Large intestine (tissue), 3 donors: ENCODE data around the gene KDM4B. TPM values are rescaled to one million over a fixed set of nuclear protein-coding genes. Genes with fewer than 3 reads are reported as not detected.

Source experiments
- DNase-seq, 2 donors: peaks; one replicate each; pipeline versions ENCODE4 v3.0.0 to v3.0.0-alpha.2; 2013
- H3K27ac ChIP-seq: one replicate; pipeline ENCODE4 v1.5.1; 2013; ENCODE audit warnings: low read length
- H3K27me3 ChIP-seq: 2 replicates; pipeline ENCODE4 v1.6.1; 2013; ENCODE audit warnings: low read length; ENCODE audit not compliant: control insufficient read depth, insufficient read depth
- H3K36me3 ChIP-seq: 2 replicates; pipeline ENCODE4 v1.6.1; 2013; ENCODE audit warnings: low read length; ENCODE audit not compliant: control insufficient read depth, insufficient read depth
- H3K4me1 ChIP-seq: one replicate; pipeline ENCODE4 v1.6.1; 2013; ENCODE audit warnings: low read length; ENCODE audit not compliant: control insufficient read depth, insufficient read depth
- H3K4me3 ChIP-seq: one replicate; pipeline ENCODE4 v1.5.1; 2013; ENCODE audit warnings: low read length
- H3K9me3 ChIP-seq: one replicate; pipeline ENCODE4 v1.6.1; 2013; ENCODE audit warnings: mild to moderate bottlenecking, low read depth, low read length, moderate library complexity; ENCODE audit not compliant: control insufficient read depth
- WGBS: methylation state at CpG from one replicate; pipeline ENCODE4 v1.1.5; 2013; ENCODE audit warnings: low lambda C conversion rate; ENCODE audit not compliant: insufficient coverage; 5-methylcytosine and 5-hydroxymethylcytosine counted together
- polyA plus RNA-seq: library from polyadenylated mRNA; unstranded; fragments of 120-200 nt; gene quantifications from one replicate; pipeline ENCODE4 v1.2.1, GENCODE V29; 2013

The KDM4B gene
- polyA plus RNA-seq, 1 donor: 13.7 TPM

DNA sequence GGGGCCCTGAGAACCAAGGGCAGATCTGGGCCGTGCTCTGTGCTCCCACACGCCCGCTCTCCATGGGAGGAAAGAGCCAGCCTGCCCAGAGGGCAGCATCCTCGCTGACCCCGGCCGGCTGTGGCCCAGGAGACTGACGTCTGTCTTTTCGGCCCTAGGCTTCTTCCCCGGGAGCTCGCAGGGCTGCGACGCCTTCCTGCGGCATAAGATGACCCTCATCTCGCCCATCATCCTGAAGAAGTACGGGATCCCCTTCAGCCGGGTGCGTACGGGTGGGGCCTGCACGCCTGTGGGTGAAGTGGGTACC is 108.2 kb downstream of the KDM4B start:
- H3K36me3 ChIP-seq: peaks cover 54% of the 10 kb centered on the region
- no peak for DNase-seq
- no CpG with 5 or more reads among the region's 19 CpGs for WGBS

DNA sequence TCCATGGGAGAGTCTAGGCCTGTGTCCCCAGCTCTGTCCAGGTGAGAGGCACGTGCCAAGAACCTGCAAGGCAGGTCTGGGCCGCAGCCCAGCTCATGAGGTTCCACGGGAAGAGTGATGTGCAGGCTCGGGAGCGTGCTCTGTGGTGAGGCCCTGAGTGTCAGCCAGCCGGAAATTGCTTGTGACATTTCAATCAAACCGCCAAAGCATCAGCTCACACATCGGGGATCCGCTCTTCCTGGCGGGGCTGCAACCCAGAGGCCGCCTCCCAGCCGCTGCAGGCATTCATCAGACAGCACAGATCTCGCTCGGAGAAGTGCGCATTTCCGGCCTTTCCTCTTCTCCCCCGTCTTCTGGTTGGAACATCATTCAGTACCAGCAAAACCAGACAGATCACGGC is 109.3 kb downstream of the KDM4B start:
- H3K4me1 ChIP-seq: no peaks in the 10 kb centered on the region
- H3K4me3 ChIP-seq: no peak overlapping the region
- no peak overlapping the region for H3K27ac ChIP-seq
- H3K36me3 ChIP-seq: peaks cover 60% of the 10 kb centered on the region
- no peaks in the 10 kb centered on the region for H3K9me3 ChIP-seq
- no peaks in the 10 kb centered on the region for H3K27me3 ChIP-seq
- whole genome bisulfite sequencing: no CpG with 5 or more reads among the region's 18 CpGs
- no peak for DNase-seq

More for the DNA sequence above, 108.2 kb downstream of the KDM4B start:
- Histone ChIP-seq H3K9me3 (no peaks in the 10 kb centered on the region), H3K27me3 (no peaks in the 10 kb centered on the region), H3K4me3 (no peak overlapping the region), H3K27ac (no peak overlapping the region), H3K4me1 (no peaks in the 10 kb centered on the region)

DNA sequence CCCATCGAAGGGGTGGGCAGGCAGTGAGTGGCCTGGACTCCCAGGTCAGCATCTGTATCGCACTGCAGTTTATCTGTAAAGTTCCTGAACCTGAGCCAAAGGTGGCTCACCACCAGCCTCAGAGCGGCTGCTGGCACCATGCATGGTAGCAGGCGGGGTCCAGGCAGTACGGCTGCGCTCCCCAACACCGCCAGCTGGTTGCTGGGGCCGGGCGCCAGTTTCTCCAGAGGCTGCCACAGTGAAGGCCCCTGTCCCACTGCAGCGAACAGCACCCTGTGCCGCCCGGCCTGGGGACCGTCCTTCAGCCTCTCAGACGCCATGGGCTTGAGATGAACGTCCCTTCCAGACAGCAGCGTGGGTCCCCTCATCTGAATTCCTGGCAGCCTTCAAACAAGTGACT is 109.8 kb downstream of the KDM4B start:
- Histone ChIP-seq H3K36me3 (peaks cover 59% of the 10 kb centered on the region), H3K9me3 (no peaks in the 10 kb centered on the region), H3K27ac (no peak overlapping the region), H3K27me3 (no peaks in the 10 kb centered on the region), H3K4me3 (no peak overlapping the region), H3K4me1 (no peaks in the 10 kb centered on the region)
- WGBS: no CpG with 5 or more reads among the region's 16 CpGs
- no peak for DNase-seq

DNA sequence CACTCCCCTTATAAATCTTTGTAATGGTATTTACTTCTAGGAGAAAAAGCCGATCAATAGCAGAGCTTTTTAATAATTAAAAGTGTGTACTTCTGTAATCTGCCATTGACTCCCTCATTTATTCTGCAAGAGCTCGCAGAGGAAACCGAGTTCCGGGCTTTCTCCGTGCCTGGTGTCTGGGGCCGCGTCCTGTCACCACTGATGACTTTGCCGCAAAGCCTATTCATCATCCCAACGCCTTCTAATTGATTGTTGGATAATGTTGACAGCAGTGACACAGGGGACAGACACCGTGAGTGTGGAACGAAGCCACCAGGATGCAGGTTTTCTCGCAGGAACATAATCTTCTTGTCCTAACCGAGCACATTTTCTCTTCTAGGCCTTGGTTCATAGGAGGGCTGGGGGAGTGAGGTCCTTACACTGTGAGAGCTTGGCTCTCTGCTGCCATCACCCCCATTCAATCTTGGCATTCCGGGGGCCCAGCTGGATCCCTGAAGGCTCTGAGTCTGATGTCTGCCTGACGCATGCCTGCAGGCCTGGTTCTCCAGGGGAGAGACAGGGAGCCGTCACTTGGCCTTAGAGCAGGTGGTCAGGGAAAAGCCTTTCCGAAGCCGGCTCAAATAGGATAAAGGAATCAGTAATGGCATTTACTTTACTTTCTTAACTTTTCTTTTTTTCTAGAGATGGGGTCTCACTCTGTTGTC is 110.3 kb downstream of the KDM4B start:
- Histone ChIP-seq H3K27me3 (no peaks in the 10 kb centered on the region), H3K4me3 (no peak overlapping the region), H3K36me3 (peaks cover 57% of the 10 kb centered on the region), H3K27ac (no peak overlapping the region), H3K4me1 (no peaks in the 10 kb centered on the region), H3K9me3 (no peaks in the 10 kb centered on the region)
- no CpG with 5 or more reads among the region's 18 CpGs for WGBS
- DNase-seq: no peak

DNA sequence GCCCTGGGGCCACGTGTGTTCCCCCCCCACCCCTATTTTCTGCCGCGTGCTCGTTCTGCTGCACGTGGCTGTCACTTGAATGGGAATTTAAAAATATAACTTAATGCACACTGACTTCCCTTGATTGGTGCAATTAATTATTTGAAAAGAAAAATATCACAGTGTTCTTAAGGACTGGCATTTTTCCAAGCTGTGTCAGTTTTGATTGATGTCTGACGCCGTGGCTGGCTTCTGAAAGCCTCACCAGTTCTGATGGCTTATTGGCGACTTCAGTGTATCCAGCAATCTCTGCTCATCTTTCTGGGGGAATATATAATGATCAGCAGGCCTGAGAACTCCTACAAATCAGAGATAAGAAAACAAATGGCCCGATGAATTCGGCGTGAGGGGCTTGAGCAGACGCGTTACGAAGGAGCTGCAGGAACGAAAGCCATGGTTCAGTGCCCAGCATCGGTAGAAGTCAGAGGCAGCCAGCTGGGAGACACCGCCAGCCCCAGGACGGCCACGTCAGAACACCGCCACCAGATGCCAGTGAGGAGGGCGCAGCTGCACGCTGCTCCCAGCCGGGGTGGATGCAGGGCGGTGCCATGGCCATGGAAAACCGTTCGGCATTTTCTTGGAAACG is 111.2 kb downstream of the KDM4B start:
- H3K4me3 ChIP-seq: no peak overlapping the region
- no peak overlapping the region for H3K27ac ChIP-seq
- WGBS: 90% methylated on average over 2 of the region's 27 CpGs
- peaks cover 56% of the 10 kb centered on the region for H3K36me3 ChIP-seq
- no peaks in the 10 kb centered on the region for H3K27me3 ChIP-seq
- no peaks in the 10 kb centered on the region for H3K4me1 ChIP-seq
- H3K9me3 ChIP-seq: no peaks in the 10 kb centered on the region
- no peak for DNase-seq

DNA sequence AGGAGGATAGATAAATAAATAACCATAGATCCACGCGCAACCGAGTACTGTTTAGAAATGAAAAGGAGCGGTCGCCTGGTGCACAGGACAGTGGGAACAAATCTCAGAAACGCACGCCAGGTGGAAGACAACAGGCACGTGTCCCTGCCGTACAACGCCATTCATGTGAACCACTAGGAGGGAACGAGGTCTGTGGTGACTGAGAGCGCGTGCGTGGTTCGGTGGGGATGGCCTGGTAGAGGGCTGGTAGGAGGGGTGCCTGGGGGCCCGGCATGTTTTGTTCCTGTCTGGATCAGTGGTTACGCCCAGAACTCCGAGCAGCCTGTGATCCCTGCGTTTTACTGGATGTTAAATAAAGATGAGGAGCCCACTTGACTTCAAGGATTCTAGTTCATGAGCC is 111.9 kb downstream of the KDM4B start:
- H3K4me3 ChIP-seq: no peak overlapping the region
- no peaks in the 10 kb centered on the region for H3K9me3 ChIP-seq
- 88% methylated on average over 6 of the region's 19 CpGs for WGBS
- H3K27ac ChIP-seq: no peak overlapping the region
- no peaks in the 10 kb centered on the region for H3K27me3 ChIP-seq
- peaks cover 56% of the 10 kb centered on the region for H3K36me3 ChIP-seq
- no peak for DNase-seq
- H3K4me1 ChIP-seq: no peaks in the 10 kb centered on the region

DNA sequence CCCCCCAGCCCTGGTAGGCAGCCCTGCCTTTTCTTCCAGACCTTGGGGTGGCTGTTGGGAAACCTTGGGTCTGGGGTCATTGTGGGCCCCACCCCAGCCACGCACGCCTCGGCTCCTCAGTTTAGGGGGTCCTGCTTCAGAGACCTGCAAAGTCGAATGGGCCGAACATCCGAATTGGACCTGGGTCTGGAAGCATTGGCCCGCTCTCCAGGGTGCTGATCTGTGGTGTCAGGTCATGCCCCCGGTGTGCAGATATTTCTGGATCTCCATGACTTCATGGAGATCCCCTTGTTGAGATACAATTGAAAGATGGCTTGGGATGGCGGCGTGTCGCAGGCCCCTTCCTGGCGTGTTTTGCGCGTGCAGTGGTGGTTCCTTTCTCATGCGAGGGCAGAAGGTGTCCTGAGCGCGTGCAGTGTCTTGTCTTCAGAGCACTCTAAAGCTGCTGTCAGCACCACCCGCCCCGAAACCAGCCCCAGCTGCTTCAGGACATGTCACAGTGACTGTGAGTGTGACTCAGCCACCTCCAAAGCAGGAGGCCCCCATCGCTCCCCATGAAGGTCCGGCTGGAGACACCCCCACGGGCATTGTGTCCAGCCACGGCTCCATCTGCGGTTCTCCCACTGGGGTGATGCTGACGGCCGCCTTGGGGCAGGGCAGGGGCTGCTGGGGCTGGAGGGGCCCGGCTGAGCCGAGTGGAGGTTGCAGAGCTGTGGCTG is 112.7 kb downstream of the KDM4B start:
- Histone ChIP-seq H3K27ac (no peak overlapping the region), H3K4me3 (no peak overlapping the region), H3K4me1 (no peaks in the 10 kb centered on the region), H3K27me3 (no peaks in the 10 kb centered on the region), H3K9me3 (no peaks in the 10 kb centered on the region), H3K36me3 (peaks cover 59% of the 10 kb centered on the region)
- DNase-seq: no peak
- WGBS: no CpG with 5 or more reads among the region's 28 CpGs

DNA sequence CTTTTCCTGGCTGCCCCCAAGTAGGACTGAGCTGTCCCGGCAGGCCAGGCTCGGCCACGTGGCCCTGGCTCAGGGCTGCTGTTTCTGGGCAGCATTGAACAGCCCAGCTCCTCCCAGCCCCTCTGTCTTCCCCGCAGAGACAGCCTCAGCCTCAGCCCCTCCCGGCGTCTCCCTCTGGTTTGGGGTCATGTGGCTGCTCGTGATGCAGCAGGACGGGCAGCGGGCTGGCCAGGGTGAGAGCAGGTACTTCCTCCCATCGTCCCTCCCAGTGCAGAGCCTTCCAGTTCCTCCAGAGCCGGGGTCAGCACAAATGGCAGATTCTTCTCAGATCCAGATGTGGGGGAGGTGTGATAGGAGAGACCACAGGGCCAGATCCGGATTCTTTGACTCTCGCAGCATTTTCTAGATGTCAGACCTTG is 114.6 kb downstream of the KDM4B start:
- H3K36me3 ChIP-seq: peaks cover 57% of the 10 kb centered on the region
- WGBS: no CpG with 5 or more reads among the region's 13 CpGs
- H3K9me3 ChIP-seq: no peaks in the 10 kb centered on the region

DNA sequence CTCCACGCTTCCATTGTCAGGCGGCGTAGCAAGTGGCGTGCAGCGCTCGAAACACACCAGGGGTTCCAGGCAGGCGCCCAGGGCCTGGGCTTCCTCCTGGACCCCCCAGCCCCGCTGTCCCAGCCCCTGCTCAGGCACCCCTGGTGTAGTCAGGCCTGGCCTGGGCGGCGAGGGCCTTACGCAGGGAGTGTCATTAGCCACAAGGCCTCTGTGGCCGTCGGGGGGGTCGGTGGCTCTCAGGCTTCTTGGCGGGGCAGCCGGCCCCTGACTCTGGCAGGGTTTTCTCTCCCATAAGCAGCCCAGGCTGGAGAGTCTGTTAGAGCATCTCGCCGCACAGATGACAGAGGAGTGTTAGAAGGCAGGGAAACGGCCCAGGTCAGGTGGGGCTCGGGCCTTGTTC is 116.7 kb downstream of the KDM4B start:
- no peaks in the 10 kb centered on the region for H3K27me3 ChIP-seq
- no peak overlapping the region for H3K27ac ChIP-seq
- no peak overlapping the region for H3K4me3 ChIP-seq
- peaks cover 50% of the 10 kb centered on the region for H3K36me3 ChIP-seq
- no peak for DNase-seq
- H3K9me3 ChIP-seq: no peaks in the 10 kb centered on the region
- no peaks in the 10 kb centered on the region for H3K4me1 ChIP-seq
- no CpG with 5 or more reads among the region's 20 CpGs for WGBS

More for the DNA sequence above, 114.6 kb downstream of the KDM4B start:
- no peak for DNase-seq
- Histone ChIP-seq H3K27ac (no peak overlapping the region), H3K4me1 (no peaks in the 10 kb centered on the region), H3K4me3 (no peak overlapping the region), H3K27me3 (no peaks in the 10 kb centered on the region)

DNA sequence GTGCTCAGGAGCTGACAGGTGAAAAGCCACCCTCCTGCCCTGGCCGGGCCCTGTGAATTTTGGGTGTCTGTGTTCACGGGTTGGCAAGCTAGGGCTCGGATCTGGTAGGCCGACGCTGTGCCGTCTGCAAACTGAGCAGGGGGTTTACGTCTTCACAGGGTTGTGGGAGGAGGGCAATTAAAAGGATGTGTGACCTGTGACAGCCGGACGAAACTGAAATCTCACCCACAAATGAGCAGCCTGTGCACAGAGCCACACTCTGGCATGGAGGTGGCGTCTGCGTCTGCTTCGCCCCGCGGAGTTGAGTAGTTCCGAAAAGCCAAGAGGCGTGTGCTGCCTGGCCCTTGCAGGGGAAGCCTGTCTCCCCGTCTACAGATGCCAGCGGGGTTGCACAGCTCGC is 117.3 kb downstream of the KDM4B start:
- DNase-seq: no peak
- no CpG with 5 or more reads among the region's 19 CpGs for WGBS
- peaks cover 44% of the 10 kb centered on the region for H3K36me3 ChIP-seq

More for the DNA sequence above, 117.3 kb downstream of the KDM4B start:
- H3K4me1 ChIP-seq: no peaks in the 10 kb centered on the region
- H3K4me3 ChIP-seq: no peak overlapping the region
- no peaks in the 10 kb centered on the region for H3K9me3 ChIP-seq
- no peaks in the 10 kb centered on the region for H3K27me3 ChIP-seq
- H3K27ac ChIP-seq: no peak overlapping the region
